Esophagus muscularis mucosa (tissue), 4 donors: ENCODE results near the gene MCOLN2. TPM values are rescaled to one million over a fixed set of nuclear protein-coding genes. Genes with fewer than 3 reads are reported as not detected.

Source experiments
- DNase-seq: peaks from one replicate; pipeline ENCODE4 v3.0.0-alpha.2; 2017; ENCODE audit errors: extremely low spot score
- H3K27ac ChIP-seq, 4 donors: fragments of 200-600 bp; sonication (generic); replicated peaks in 1 of 4; 1 replicate in 3 of 4; 2 replicates in 1 of 4; pipeline ENCODE4 v1.5.1; 2016 to 2019; ENCODE audit warnings: mild to moderate bottlenecking in 1 of 4
- H3K27me3 ChIP-seq, 4 donors: fragments of 200-600 bp; sonication (generic); one replicate each; pipeline versions ENCODE4 v1.5.1 to v1.6.0; 2016 to 2019
- H3K36me3 ChIP-seq, 4 donors: fragments of 200-600 bp; sonication (generic); one replicate each; pipeline ENCODE4 v1.5.1; 2016 to 2019
- H3K4me1 ChIP-seq, 4 donors: fragments of 200-600 bp; sonication (generic); one replicate each; pipeline ENCODE4 v1.5.1; 2016 to 2019
- H3K4me3 ChIP-seq, 4 donors: fragments of 200-600 bp; sonication (generic); 1 replicate in 2 of 4; 2 replicates in 2 of 4; pipeline ENCODE4 v1.5.1; 2016 to 2019; ENCODE audit warnings: mild to moderate bottlenecking in 4 of 4, moderate library complexity in 1 of 4
- H3K9me3 ChIP-seq, 4 donors: fragments of 200-600 bp; sonication (generic); 1 replicate in 3 of 4; 2 replicates in 1 of 4; pipeline ENCODE4 v1.5.1; 2016 to 2019
- CTCF ChIP-seq, 3 experiments: fragments of 200-600 bp in 2 of 3; fragments of 450-650 bp in 1 of 3; sonication (generic) in 2 of 3; IDR thresholded peaks; one replicate each; pipeline ENCODE4 v1.5.1; 2017 to 2019; ENCODE audit warnings: antibody characterized with exemption in 3 of 3, mild to moderate bottlenecking in 2 of 3, moderate library complexity in 1 of 3
- EP300 ChIP-seq: sonication (generic); formaldehyde crosslinking; IDR thresholded peaks from one replicate; pipeline ENCODE4 v1.6.1; 2017; ENCODE audit warnings: antibody characterized with exemption
- POLR2A ChIP-seq: fragments of 450-650 bp; IDR thresholded peaks from one replicate; pipeline ENCODE4 v1.6.1; 2017; ENCODE audit warnings: antibody characterized with exemption, moderate library complexity, mild to moderate bottlenecking, low read depth
- POLR2AphosphoS5 ChIP-seq, 2 donors: sonication (generic); formaldehyde crosslinking; IDR thresholded peaks; one replicate each; pipeline ENCODE4 v1.6.1; 2017; ENCODE audit warnings: antibody characterized with exemption in 2 of 2
- WGBS: methylation state at CpG from one replicate; pipeline ENCODE4 v1.1.5; 2018; 5-methylcytosine and 5-hydroxymethylcytosine counted together
- intact Hi-C: fragments of 100-400 bp; cut with DNase I; formaldehyde crosslinking; loops from one replicate; pipeline ENCODE4 v1.15.1; 2023
- total RNA-seq, 4 donors: library from RNA; depleted of rRNA; stranded (reverse); fragments of >200 nt; gene quantifications; one replicate each; pipeline versions ENCODE4 v1.1.0 to v1.2.1, GENCODE V29; 2016

MCOLN2 gene
- total RNA-seq, 4 donors from 2014 or later, result under 0.01 to 0.83 (median 0.18) TPM

GRCh38 chr1:84998642-84999280 is 1.8 kb upstream of the MCOLN2 start:
- WGBS, result 44% methylated on average over 14 of the region's 14 CpGs
- TF ChIP-seq POLR2A, result no peak
- TF ChIP-seq EP300, result no peak
- TF ChIP-seq POLR2AphosphoS5 (IDR thresholded peaks at IDR 0.05), result no peak
- TF ChIP-seq CTCF (IDR thresholded peaks at IDR 0.05), result no peak
- H3K27me3 ChIP-seq, result peaks cover 0 to 77% (median 20%) of the 10 kb centered on the region in 4 donors
- DNase-seq, result no peak
- H3K9me3 ChIP-seq, result no peaks in the 10 kb centered on the region
- no peak overlapping the region for H3K27ac ChIP-seq
- peak overlapping the region in 3 of 4 donors; percentile 57 to 63 (median 63) for H3K4me3 ChIP-seq
- H3K4me1 ChIP-seq, result peaks cover 18 to 29% (median 25%) of the 10 kb centered on the region in 4 donors
- intact Hi-C loops, result no loop called here
- no peaks in the 10 kb centered on the region for H3K36me3 ChIP-seq

- intact Hi-C loops, result no loop called here
These were observed 1.0 kb upstream of the MCOLN2 start for GRCh38 chr1:84997667-84998600.

GRCh38 chr1:84995484-84996334 is 1.2 kb downstream of the MCOLN2 start:
- WGBS, result 77% methylated on average over 10 of the region's 10 CpGs
- intact Hi-C loops, result no loop called here
- TF ChIP-seq POLR2AphosphoS5 (IDR thresholded peaks at IDR 0.05), result no peak
- no peak for TF ChIP-seq EP300
- no peak for TF ChIP-seq CTCF (IDR thresholded peaks at IDR 0.05)
- no peak for TF ChIP-seq POLR2A
- H3K27ac ChIP-seq, result no peak overlapping the region
- DNase-seq, result no peak
- H3K4me3 ChIP-seq, result peak overlapping the region in 1 of 4 donors; percentile 63
- H3K9me3 ChIP-seq, result no peaks in the 10 kb centered on the region
- peaks cover 18 to 29% (median 25%) of the 10 kb centered on the region in 4 donors for H3K4me1 ChIP-seq
- no peaks in the 10 kb centered on the region for H3K36me3 ChIP-seq
- peaks cover 0 to 46% (median 17%) of the 10 kb centered on the region in 4 donors for H3K27me3 ChIP-seq

More at GRCh38 chr1:84997667-84998600, 1.0 kb upstream of the MCOLN2 start:
- H3K9me3 ChIP-seq, result no peaks in the 10 kb centered on the region
- no peak for DNase-seq
- WGBS, result 4% methylated on average over 38 of the region's 58 CpGs
- TF ChIP-seq POLR2AphosphoS5 (IDR thresholded peaks at IDR 0.05) (no peak), CTCF (IDR thresholded peaks at IDR 0.05) (no peak), POLR2A (no peak), EP300 (no peak)
- H3K4me3 ChIP-seq, result peak overlapping the region; percentile 57 to 63 (median 61)
- peaks cover 0 to 69% (median 17%) of the 10 kb centered on the region in 4 donors for H3K27me3 ChIP-seq
- H3K27ac ChIP-seq, result no peak overlapping the region
- H3K4me1 ChIP-seq, result peaks cover 18 to 29% (median 25%) of the 10 kb centered on the region in 4 donors
- no peaks in the 10 kb centered on the region for H3K36me3 ChIP-seq

GRCh38 chr1:84991097-84991920 is 5.6 kb downstream of the MCOLN2 start:
- WGBS, result 70% methylated on average over 8 of the region's 8 CpGs
- no peak for DNase-seq
- no peak for TF ChIP-seq EP300
- no peak for TF ChIP-seq CTCF (IDR thresholded peaks at IDR 0.05)
- no peak for TF ChIP-seq POLR2A
- no peak for TF ChIP-seq POLR2AphosphoS5 (IDR thresholded peaks at IDR 0.05)
- H3K27me3 ChIP-seq, result peaks cover 0 to 6% (median under 1%) of the 10 kb centered on the region in 4 donors
- H3K36me3 ChIP-seq, result no peaks in the 10 kb centered on the region
- no peaks in the 10 kb centered on the region for H3K9me3 ChIP-seq
- intact Hi-C loops, result no loop called here
- peaks cover 0 to under 1% (median under 1%) of the 10 kb centered on the region in 4 donors for H3K4me1 ChIP-seq
- H3K4me3 ChIP-seq, result no peak overlapping the region
- H3K27ac ChIP-seq, result no peak overlapping the region
